Karpas-422 (cell line): ENCODE data around the gene TMEM170B. TPM values are rescaled to one million over a fixed set of nuclear protein-coding genes. Genes with fewer than 3 reads are reported as not detected.
A peak's percentile ranks its signal among the peaks of the same experiment; 100 is the strongest.

ENCODE experiments used
- DNase-seq: peaks from one replicate; pipeline ENCODE4 v3.0.0-alpha.2; 2015
- H2AFZ ChIP-seq: fragments of 200-600 bp; sonication (generic); 2 replicates; pipeline ENCODE4 v1.6.1; 2014; ENCODE audit warnings: antibody characterized with exemption, low read length, mixed read lengths
- H3K27ac ChIP-seq: fragments of 200-600 bp; sonication (generic); 2 replicates; pipeline ENCODE4 v1.5.1; 2014; ENCODE audit warnings: mild to moderate bottlenecking, low read length, moderate library complexity
- H3K27me3 ChIP-seq: fragments of 200-600 bp; sonication (generic); 2 replicates; pipeline ENCODE4 v1.6.1; 2014; ENCODE audit warnings: low read length, mixed read lengths
- H3K36me3 ChIP-seq: fragments of 200-600 bp; sonication (generic); 2 replicates; pipeline ENCODE4 v1.6.1; 2014; ENCODE audit warnings: low read length, mixed read lengths; ENCODE audit not compliant: insufficient read depth
- H3K4me1 ChIP-seq: fragments of 200-600 bp; sonication (generic); 2 replicates; pipeline ENCODE4 v1.6.1; 2014; ENCODE audit warnings: mild to moderate bottlenecking, low read length, mixed read lengths
- H3K4me2 ChIP-seq: fragments of 200-600 bp; sonication (generic); 2 replicates; pipeline ENCODE4 v1.6.1; 2014; ENCODE audit warnings: low read length, low read depth, mild to moderate bottlenecking; ENCODE audit not compliant: poor library complexity, severe bottlenecking
- H3K4me3 ChIP-seq: fragments of 200-600 bp; sonication (generic); 2 replicates; pipeline ENCODE4 v1.5.1; 2014; ENCODE audit warnings: mild to moderate bottlenecking, antibody characterized with exemption, low read length, mixed read lengths
- H3K79me2 ChIP-seq: fragments of 200-600 bp; sonication (generic); 2 replicates; pipeline ENCODE4 v1.6.1; 2014; ENCODE audit warnings: mild to moderate bottlenecking, low read length, mixed read lengths
- H3K9ac ChIP-seq: fragments of 200-600 bp; sonication (generic); 2 replicates; pipeline ENCODE4 v1.6.0; 2014; ENCODE audit warnings: low read length
- H3K9me2 ChIP-seq: fragments of 200-600 bp; sonication (generic), shearing (Covaris generic); replicated peaks from 2 replicates; pipeline ENCODE4 v1.6.0; 2014; ENCODE audit warnings: mild to moderate bottlenecking, low read length, moderate library complexity; ENCODE audit not compliant: insufficient read depth
- H3K9me3 ChIP-seq: fragments of 300-700, 200-600 bp; sonication (generic); 2 replicates; pipeline ENCODE4 v1.6.1; 2014; ENCODE audit warnings: low read length, mixed read lengths
- H4K20me1 ChIP-seq: fragments of 200-600 bp; sonication (generic); 2 replicates; pipeline ENCODE4 v1.6.1; 2014; ENCODE audit warnings: mild to moderate bottlenecking, antibody characterized with exemption, low read length, low read depth; ENCODE audit not compliant: insufficient read depth
- total RNA-seq: library from RNA; depleted of rRNA; stranded (reverse); fragments of >200 nt; shearing (Covaris generic); gene quantifications from 2 replicates; pipeline ENCODE4 v1.2.3, GENCODE V29; 2014; ENCODE audit warnings: low replicate concordance

The TMEM170B gene
- total RNA-seq, 1 experiment from 2014 or later = 2.4 TPM

- H3K27me3 ChIP-seq = no peaks in the 10 kb centered on the region
Measured at GRCh38 chr6:11608600-11609323, 71.2 kb downstream of the TMEM170B start.

GRCh38 chr6:11609324-11610071 is 71.9 kb downstream of the TMEM170B start:
- Histone ChIP-seq H3K4me1 (no peaks in the 10 kb centered on the region), H3K36me3 (no peaks in the 10 kb centered on the region), H3K9ac (no peak overlapping the region), H3K27ac (no peak overlapping the region), H3K79me2 (no peaks in the 10 kb centered on the region), H3K4me2 (no peak overlapping the region), H2AFZ (no peak overlapping the region), H3K9me3 (no peaks in the 10 kb centered on the region), H3K4me3 (no peak overlapping the region), H3K27me3 (no peaks in the 10 kb centered on the region), H3K9me2 (no peaks in the 10 kb centered on the region), H4K20me1 (no peaks in the 10 kb centered on the region)
- no peak for DNase-seq

More at GRCh38 chr6:11608600-11609323, 71.2 kb downstream of the TMEM170B start:
- Histone ChIP-seq H3K4me3 (no peak overlapping the region), H3K79me2 (no peaks in the 10 kb centered on the region), H4K20me1 (no peaks in the 10 kb centered on the region), H3K4me2 (no peak overlapping the region), H3K4me1 (no peaks in the 10 kb centered on the region), H3K27ac (no peak overlapping the region), H3K9ac (no peak overlapping the region), H3K9me3 (no peaks in the 10 kb centered on the region), H3K36me3 (no peaks in the 10 kb centered on the region), H3K9me2 (no peaks in the 10 kb centered on the region), H2AFZ (no peak overlapping the region)
- DNase-seq = no peak

- no peak overlapping the region for H3K9ac ChIP-seq
- no peaks in the 10 kb centered on the region for H3K9me2 ChIP-seq
- peaks cover 2% of the 10 kb centered on the region; the same call in 1 of the 2 replicates for H3K4me1 ChIP-seq
- H3K4me3 ChIP-seq = no peak overlapping the region
- H2AFZ ChIP-seq = no peak overlapping the region
- H3K4me2 ChIP-seq = no peak overlapping the region
- H3K36me3 ChIP-seq = no peaks in the 10 kb centered on the region
- H4K20me1 ChIP-seq = no peaks in the 10 kb centered on the region
- no peak overlapping the region for H3K27ac ChIP-seq
- no peak for DNase-seq
- H3K27me3 ChIP-seq = no peaks in the 10 kb centered on the region
- H3K79me2 ChIP-seq = no peaks in the 10 kb centered on the region
- H3K9me3 ChIP-seq = no peaks in the 10 kb centered on the region
Measured at GRCh38 chr6:11613336-11613735, 75.8 kb downstream of the TMEM170B start.

- no peak overlapping the region for H2AFZ ChIP-seq
- H3K4me2 ChIP-seq = no peak overlapping the region
Measured at GRCh38 chr6:11613858-11614257, 76.3 kb downstream of the TMEM170B start.

GRCh38 chr6:11614534-11615213 is 77.1 kb downstream of the TMEM170B start:
- H3K9me3 ChIP-seq = no peaks in the 10 kb centered on the region
- H3K27ac ChIP-seq = no peak overlapping the region
- H3K4me3 ChIP-seq = no peak overlapping the region
- no peaks in the 10 kb centered on the region for H3K36me3 ChIP-seq
- no peaks in the 10 kb centered on the region for H3K27me3 ChIP-seq
- H3K4me2 ChIP-seq = no peak overlapping the region
- no peak overlapping the region for H3K9ac ChIP-seq
- no peak overlapping the region for H2AFZ ChIP-seq
- H3K79me2 ChIP-seq = no peaks in the 10 kb centered on the region
- peaks cover 7% of the 10 kb centered on the region; the same call in 1 of the 2 replicates for H3K4me1 ChIP-seq
- H4K20me1 ChIP-seq = no peaks in the 10 kb centered on the region
- DNase-seq = no peak
- no peaks in the 10 kb centered on the region for H3K9me2 ChIP-seq

More at GRCh38 chr6:11613858-11614257, 76.3 kb downstream of the TMEM170B start:
- Histone ChIP-seq H3K36me3 (no peaks in the 10 kb centered on the region), H3K27me3 (no peaks in the 10 kb centered on the region), H3K9ac (no peak overlapping the region), H3K4me1 (peaks cover 7% of the 10 kb centered on the region; the same call in 1 of the 2 replicates), H3K9me3 (no peaks in the 10 kb centered on the region), H4K20me1 (no peaks in the 10 kb centered on the region), H3K4me3 (no peak overlapping the region), H3K9me2 (no peaks in the 10 kb centered on the region), H3K79me2 (no peaks in the 10 kb centered on the region), H3K27ac (no peak overlapping the region)
- DNase-seq = no peak

- H3K9me2 ChIP-seq = no peaks in the 10 kb centered on the region
- no peaks in the 10 kb centered on the region for H3K9me3 ChIP-seq
- H3K27ac ChIP-seq = no peak overlapping the region
- no peak overlapping the region for H3K4me2 ChIP-seq
- no peak overlapping the region for H3K9ac ChIP-seq
- H4K20me1 ChIP-seq = no peaks in the 10 kb centered on the region
- H3K4me1 ChIP-seq = peaks cover 7% of the 10 kb centered on the region; the same call in 1 of the 2 replicates
- H3K4me3 ChIP-seq = no peak overlapping the region
- DNase-seq = no peak
- H3K36me3 ChIP-seq = no peaks in the 10 kb centered on the region
- H2AFZ ChIP-seq = no peak overlapping the region
- H3K79me2 ChIP-seq = no peaks in the 10 kb centered on the region
- no peaks in the 10 kb centered on the region for H3K27me3 ChIP-seq
Measured at GRCh38 chr6:11615214-11615602, 77.7 kb downstream of the TMEM170B start.

GRCh38 chr6:11616200-11616611 is 78.7 kb downstream of the TMEM170B start:
- Histone ChIP-seq H3K9ac (no peak overlapping the region), H2AFZ (no peak overlapping the region)
- no peak for DNase-seq

GRCh38 chr6:11618533-11618932 is 81.0 kb downstream of the TMEM170B start:
- DNase-seq = peak; percentile 76
- H4K20me1 ChIP-seq = no peaks in the 10 kb centered on the region
- no peaks in the 10 kb centered on the region for H3K9me3 ChIP-seq
- no peak overlapping the region for H3K4me2 ChIP-seq
- no peaks in the 10 kb centered on the region for H3K27me3 ChIP-seq
- no peaks in the 10 kb centered on the region for H3K9me2 ChIP-seq
- H3K27ac ChIP-seq = no peak overlapping the region
- no peaks in the 10 kb centered on the region for H3K36me3 ChIP-seq
- no peak overlapping the region for H3K9ac ChIP-seq
- H3K79me2 ChIP-seq = no peaks in the 10 kb centered on the region
- H2AFZ ChIP-seq = no peak overlapping the region
- no peak overlapping the region for H3K4me3 ChIP-seq
- H3K4me1 ChIP-seq = peaks cover 19% of the 10 kb centered on the region

More at GRCh38 chr6:11616200-11616611, 78.7 kb downstream of the TMEM170B start:
- Histone ChIP-seq H3K27me3 (no peaks in the 10 kb centered on the region), H3K9me3 (no peaks in the 10 kb centered on the region), H3K4me3 (no peak overlapping the region), H3K27ac (no peak overlapping the region), H3K9me2 (no peaks in the 10 kb centered on the region), H3K79me2 (no peaks in the 10 kb centered on the region), H3K4me2 (no peak overlapping the region), H3K4me1 (peaks cover 15% of the 10 kb centered on the region), H3K36me3 (no peaks in the 10 kb centered on the region), H4K20me1 (no peaks in the 10 kb centered on the region)
